ENCODE results near the gene ACBD3.

DNA sequence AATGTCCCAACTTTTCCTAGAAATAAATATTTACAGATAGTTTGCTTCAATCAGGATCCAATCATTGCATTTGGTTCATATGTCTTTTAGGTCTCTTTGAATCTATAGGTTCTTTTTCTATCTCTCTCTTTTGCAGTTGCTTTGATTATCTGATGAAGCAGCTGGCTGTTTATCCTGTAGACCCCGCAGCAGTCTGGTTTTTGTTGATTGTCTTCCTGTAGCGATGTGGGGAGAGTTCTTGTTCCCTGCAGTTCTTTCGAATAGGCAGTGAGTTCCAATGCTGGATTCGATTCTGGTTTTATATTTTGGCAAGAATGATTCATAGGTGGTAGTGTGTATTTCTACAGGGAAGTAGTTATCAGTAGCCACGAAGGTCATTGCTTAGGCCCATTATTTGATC is 29.5 kb upstream of the ACBD3 start:
- no peak for TF ChIP-seq POLR2A (IDR thresholded peaks at IDR 0.05; ENCODE audit: low read depth)
- TF ChIP-seq, protein P1, sequence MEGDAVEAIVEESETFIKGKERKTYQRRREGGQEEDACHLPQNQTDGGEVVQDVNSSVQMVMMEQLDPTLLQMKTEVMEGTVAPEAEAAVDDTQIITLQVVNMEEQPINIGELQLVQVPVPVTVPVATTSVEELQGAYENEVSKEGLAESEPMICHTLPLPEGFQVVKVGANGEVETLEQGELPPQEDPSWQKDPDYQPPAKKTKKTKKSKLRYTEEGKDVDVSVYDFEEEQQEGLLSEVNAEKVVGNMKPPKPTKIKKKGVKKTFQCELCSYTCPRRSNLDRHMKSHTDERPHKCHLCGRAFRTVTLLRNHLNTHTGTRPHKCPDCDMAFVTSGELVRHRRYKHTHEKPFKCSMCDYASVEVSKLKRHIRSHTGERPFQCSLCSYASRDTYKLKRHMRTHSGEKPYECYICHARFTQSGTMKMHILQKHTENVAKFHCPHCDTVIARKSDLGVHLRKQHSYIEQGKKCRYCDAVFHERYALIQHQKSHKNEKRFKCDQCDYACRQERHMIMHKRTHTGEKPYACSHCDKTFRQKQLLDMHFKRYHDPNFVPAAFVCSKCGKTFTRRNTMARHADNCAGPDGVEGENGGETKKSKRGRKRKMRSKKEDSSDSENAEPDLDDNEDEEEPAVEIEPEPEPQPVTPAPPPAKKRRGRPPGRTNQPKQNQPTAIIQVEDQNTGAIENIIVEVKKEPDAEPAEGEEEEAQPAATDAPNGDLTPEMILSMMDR (IDR thresholded peaks at IDR 0.05), result no peak
